Activated T-cell treated with anti-CD3 and anti-CD28 coated beads, Interleukin-2, amount 50 U/mL, for 24 hours (primary cell): Measurements from ENCODE around the gene B4GALT5.
"Not testable (repeated sequence)": the region's sequence is repeated elsewhere in the genome, so short reads cannot be mapped to it uniquely, and the experiment has no call there.

Experiments
- DNase-seq: peaks from one replicate; pipeline ENCODE4 v3.0.0-alpha.2; 2020
- H3K27ac Mint-ChIP-seq: 2 replicates; pipeline ENCODE4 v1.8.0; 2020; ENCODE audit warnings: mild to moderate bottlenecking, mixed read lengths
- H3K27me3 Mint-ChIP-seq: 2 replicates; pipeline ENCODE4 v1.8.0; 2020; ENCODE audit warnings: mixed read lengths
- H3K36me3 Mint-ChIP-seq: 2 replicates; pipeline ENCODE4 v1.8.0; 2020; ENCODE audit warnings: low read depth, mixed read lengths
- H3K4me1 Mint-ChIP-seq: 2 replicates; pipeline ENCODE4 v1.8.0; 2020; ENCODE audit warnings: low read depth, mixed read lengths
- H3K4me3 Mint-ChIP-seq: 2 replicates; pipeline ENCODE4 v1.8.0; 2020; ENCODE audit warnings: mild to moderate bottlenecking, moderate library complexity, mixed read lengths
- H3K9me3 Mint-ChIP-seq: 2 replicates; pipeline ENCODE4 v1.8.0; 2020; ENCODE audit warnings: mixed read lengths

The B4GALT5 gene

GRCh38 chr20:49671433-49671832 is 42.2 kb downstream of the B4GALT5 start:
- Mint-ChIP-seq H3K9me3 (no peaks in the 10 kb centered on the region), H3K27ac (no peak overlapping the region)

GRCh38 chr20:49669601-49670189 is 44.0 kb downstream of the B4GALT5 start:
- peak overlapping the region; percentile 84 for H3K27ac Mint-ChIP-seq
- H3K4me1 Mint-ChIP-seq: peaks cover 62% of the 10 kb centered on the region
- no peaks in the 10 kb centered on the region for H3K9me3 Mint-ChIP-seq
- peak overlapping the region; percentile 52 for H3K4me3 Mint-ChIP-seq
- no peak for DNase-seq
- H3K27me3 Mint-ChIP-seq: no peaks in the 10 kb centered on the region
- peaks cover 6% of the 10 kb centered on the region for H3K36me3 Mint-ChIP-seq

More at GRCh38 chr20:49671433-49671832, 42.2 kb downstream of the B4GALT5 start:
- no peak for DNase-seq
- no peaks in the 10 kb centered on the region for H3K27me3 Mint-ChIP-seq
- H3K4me1 Mint-ChIP-seq: peaks cover 72% of the 10 kb centered on the region
- no peak overlapping the region for H3K4me3 Mint-ChIP-seq
- H3K36me3 Mint-ChIP-seq: peaks cover 8% of the 10 kb centered on the region

GRCh38 chr20:49668878-49669195 is 44.8 kb downstream of the B4GALT5 start:
- not testable (repeated sequence) for H3K27me3 Mint-ChIP-seq, H3K36me3 Mint-ChIP-seq, DNase-seq, H3K9me3 Mint-ChIP-seq
- Mint-ChIP-seq H3K27ac (peak overlapping the region; percentile 84), H3K4me1 (peaks cover 64% of the 10 kb centered on the region), H3K4me3 (peak overlapping the region; percentile 52)

GRCh38 chr20:49668181-49668877 is 45.3 kb downstream of the B4GALT5 start:
- H3K4me3 Mint-ChIP-seq: peak overlapping the region; percentile 52
- no peaks in the 10 kb centered on the region for H3K9me3 Mint-ChIP-seq
- peak overlapping the region; percentile 84 for H3K27ac Mint-ChIP-seq
- no peaks in the 10 kb centered on the region for H3K27me3 Mint-ChIP-seq
- H3K4me1 Mint-ChIP-seq: peaks cover 61% of the 10 kb centered on the region
- H3K36me3 Mint-ChIP-seq: peaks cover 3% of the 10 kb centered on the region
- DNase-seq: peak; percentile 69

- Mint-ChIP-seq H3K9me3 (no peaks in the 10 kb centered on the region), H3K36me3 (peaks cover 1% of the 10 kb centered on the region), H3K4me3 (no peak overlapping the region), H3K27ac (no peak overlapping the region), H3K4me1 (peaks cover 63% of the 10 kb centered on the region), H3K27me3 (no peaks in the 10 kb centered on the region)
- DNase-seq: no peak
These were observed 46.8 kb downstream of the B4GALT5 start for GRCh38 chr20:49666911-49667310.

- H3K27me3 Mint-ChIP-seq: no peaks in the 10 kb centered on the region
- no peak for DNase-seq
- peaks cover 1% of the 10 kb centered on the region for H3K36me3 Mint-ChIP-seq
- H3K27ac Mint-ChIP-seq: no peak overlapping the region
- no peaks in the 10 kb centered on the region for H3K9me3 Mint-ChIP-seq
- H3K4me3 Mint-ChIP-seq: no peak overlapping the region
- peaks cover 60% of the 10 kb centered on the region for H3K4me1 Mint-ChIP-seq
These were observed 47.9 kb downstream of the B4GALT5 start for GRCh38 chr20:49665796-49666195.

GRCh38 chr20:49664612-49665313 is 48.9 kb downstream of the B4GALT5 start:
- Mint-ChIP-seq H3K36me3 (peaks cover 1% of the 10 kb centered on the region), H3K9me3 (no peaks in the 10 kb centered on the region), H3K27ac (no peak overlapping the region), H3K4me3 (no peak overlapping the region), H3K27me3 (no peaks in the 10 kb centered on the region), H3K4me1 (peaks cover 50% of the 10 kb centered on the region)
- DNase-seq: no peak

GRCh38 chr20:49663112-49663511 is 50.6 kb downstream of the B4GALT5 start:
- Mint-ChIP-seq H3K27ac (no peak overlapping the region), H3K27me3 (no peaks in the 10 kb centered on the region), H3K36me3 (no peaks in the 10 kb centered on the region), H3K4me1 (peaks cover 34% of the 10 kb centered on the region), H3K4me3 (no peak overlapping the region), H3K9me3 (no peaks in the 10 kb centered on the region)
- DNase-seq: no peak

- no peak for DNase-seq
- Mint-ChIP-seq H3K4me3 (no peak overlapping the region), H3K27me3 (no peaks in the 10 kb centered on the region), H3K27ac (no peak overlapping the region), H3K4me1 (peaks cover 46% of the 10 kb centered on the region), H3K9me3 (no peaks in the 10 kb centered on the region), H3K36me3 (peaks cover 6% of the 10 kb centered on the region)
These were observed 51.9 kb downstream of the B4GALT5 start for GRCh38 chr20:49661560-49662329.

- peaks cover 43% of the 10 kb centered on the region for H3K4me1 Mint-ChIP-seq
These were observed 52.8 kb downstream of the B4GALT5 start for GRCh38 chr20:49660912-49661311.

GRCh38 chr20:49659056-49659455 is 54.6 kb downstream of the B4GALT5 start:
- H3K4me3 Mint-ChIP-seq: no peak overlapping the region
- no peak overlapping the region for H3K27ac Mint-ChIP-seq
- peaks cover 35% of the 10 kb centered on the region for H3K4me1 Mint-ChIP-seq
- H3K27me3 Mint-ChIP-seq: no peaks in the 10 kb centered on the region
- peaks cover 33% of the 10 kb centered on the region for H3K36me3 Mint-ChIP-seq
- DNase-seq: no peak
- no peaks in the 10 kb centered on the region for H3K9me3 Mint-ChIP-seq

More at GRCh38 chr20:49660912-49661311, 52.8 kb downstream of the B4GALT5 start:
- no peak for DNase-seq
- Mint-ChIP-seq H3K27ac (no peak overlapping the region), H3K27me3 (no peaks in the 10 kb centered on the region), H3K9me3 (no peaks in the 10 kb centered on the region), H3K36me3 (peaks cover 15% of the 10 kb centered on the region), H3K4me3 (no peak overlapping the region)

- DNase-seq: no peak
- Mint-ChIP-seq H3K9me3 (no peaks in the 10 kb centered on the region), H3K27ac (no peak overlapping the region), H3K27me3 (no peaks in the 10 kb centered on the region), H3K4me1 (peaks cover 35% of the 10 kb centered on the region), H3K4me3 (no peak overlapping the region), H3K36me3 (peaks cover 39% of the 10 kb centered on the region)
These were observed 55.2 kb downstream of the B4GALT5 start for GRCh38 chr20:49658508-49658907.

GRCh38 chr20:49657118-49657901 is 56.4 kb downstream of the B4GALT5 start:
- H3K27ac Mint-ChIP-seq: peak overlapping the region; percentile 70

GRCh38 chr20:49656304-49656703 is 57.4 kb downstream of the B4GALT5 start:
- no peaks in the 10 kb centered on the region for H3K27me3 Mint-ChIP-seq
- no peak for DNase-seq
- peaks cover 16% of the 10 kb centered on the region for H3K4me1 Mint-ChIP-seq
- H3K36me3 Mint-ChIP-seq: peaks cover 59% of the 10 kb centered on the region
- H3K27ac Mint-ChIP-seq: peak overlapping the region; percentile 66
- no peak overlapping the region for H3K4me3 Mint-ChIP-seq
- H3K9me3 Mint-ChIP-seq: no peaks in the 10 kb centered on the region

More at GRCh38 chr20:49657118-49657901, 56.4 kb downstream of the B4GALT5 start:
- H3K27me3 Mint-ChIP-seq: no peaks in the 10 kb centered on the region
- no peak for DNase-seq
- peaks cover 51% of the 10 kb centered on the region for H3K36me3 Mint-ChIP-seq
- no peak overlapping the region for H3K4me3 Mint-ChIP-seq
- peaks cover 25% of the 10 kb centered on the region for H3K4me1 Mint-ChIP-seq
- H3K9me3 Mint-ChIP-seq: no peaks in the 10 kb centered on the region
